GM20000 (cell line): ENCODE data around the gene TPRA1.

Experiments
- DNase-seq: peaks from one replicate; pipeline ENCODE4 v3.0.0; 2012; ENCODE audit warnings: low spot score
- CTCF ChIP-seq: IDR thresholded peaks from 2 replicates; pipeline ENCODE4 v1.5.1; 2012; ENCODE audit warnings: mild to moderate bottlenecking, control low read depth; ENCODE audit errors: extremely low read depth, missing control alignments

Gene TPRA1

GRCh38 chr3:127572186-127572585, 18.3 kb downstream of the TPRA1 start:
- no peak for DNase-seq
- TF ChIP-seq CTCF, result no peak

GRCh38 chr3:127570520-127570919, 20.0 kb downstream of the TPRA1 start:
- DNase-seq, result no peak
- no peak for TF ChIP-seq CTCF

- no peak for TF ChIP-seq CTCF
- no peak for DNase-seq
Observed at GRCh38 chr3:127569160-127569559, 21.4 kb downstream of the TPRA1 start.

- DNase-seq, result no peak
- no peak for TF ChIP-seq CTCF
Observed at GRCh38 chr3:127568586-127568985, 21.9 kb downstream of the TPRA1 start.

GRCh38 chr3:127566833-127567232, 23.7 kb downstream of the TPRA1 start:
- no peak for TF ChIP-seq CTCF
- no peak for DNase-seq

- TF ChIP-seq CTCF, result no peak
- no peak for DNase-seq
Observed at GRCh38 chr3:127565711-127566110, 24.8 kb downstream of the TPRA1 start.

- no peak for DNase-seq
- no peak for TF ChIP-seq CTCF
Observed at GRCh38 chr3:127560051-127560787, 30.3 kb downstream of the TPRA1 start.
